GM19455 (cell line): ENCODE results near the gene ZNF133.

Source experiments
- ATAC-seq: cut with Tn5 transposase; IDR thresholded peaks from one replicate; pipeline ENCODE4 v1.9.1; 2021; ENCODE audit not compliant: unreplicated experiment

ZNF133 gene

DNA sequence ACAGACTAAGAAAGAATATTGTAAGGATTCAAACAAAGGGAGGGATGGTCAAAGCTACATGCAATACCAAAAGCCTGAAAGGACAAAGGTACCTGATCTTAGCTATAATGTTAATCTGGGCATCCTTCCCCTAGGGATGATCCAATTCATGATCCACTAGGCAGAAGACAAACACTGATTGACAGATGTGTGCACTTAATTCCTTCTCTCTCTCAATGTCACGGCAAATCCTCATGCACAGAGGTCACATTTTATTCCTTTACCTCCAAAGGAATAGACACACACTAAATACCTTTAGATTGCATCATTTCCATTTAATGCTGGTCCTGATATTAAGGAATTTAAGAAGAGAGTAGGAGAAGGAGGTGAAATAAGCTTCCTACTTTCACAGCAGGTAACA, 73.4 kb downstream of the ZNF133 start:
- no peak for ATAC-seq

DNA sequence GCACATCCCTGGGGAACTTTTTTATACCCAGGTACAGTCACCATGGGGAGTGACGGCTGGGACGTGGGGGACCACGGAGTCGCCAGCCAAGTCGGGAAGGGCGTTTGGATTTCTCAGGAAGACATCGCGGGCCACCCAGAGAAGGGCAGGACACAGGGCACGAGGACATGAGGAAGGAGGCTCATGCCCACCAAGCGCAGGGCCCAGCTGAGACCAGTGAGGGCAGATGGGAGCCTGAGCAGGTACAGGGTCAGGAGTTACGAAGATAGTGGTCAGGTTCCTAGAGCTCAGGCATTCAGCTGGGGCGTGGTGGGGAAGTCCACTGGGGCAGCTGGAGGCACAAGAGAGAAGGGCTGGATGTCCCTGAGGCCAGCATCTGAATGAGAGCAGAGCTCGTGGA, 74.6 kb downstream of the ZNF133 start:
- no peak for ATAC-seq

DNA sequence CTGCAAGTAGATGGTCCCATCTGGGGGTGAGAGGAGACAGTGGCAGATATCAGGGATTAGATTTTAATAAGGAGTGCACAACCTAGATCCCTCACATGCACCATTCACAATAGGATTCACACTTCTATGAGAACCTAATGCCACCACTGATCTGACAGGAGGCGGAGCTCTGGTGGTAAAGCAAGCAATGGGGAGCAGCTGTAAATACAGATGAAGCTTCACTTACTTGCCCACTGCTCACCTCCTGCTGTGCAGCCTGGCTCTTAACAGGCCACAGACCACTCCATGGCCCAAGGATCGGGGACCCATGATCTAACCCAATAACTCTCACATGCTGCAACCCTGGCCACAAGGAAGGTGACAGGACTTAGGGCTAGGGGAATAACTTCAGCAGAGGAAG, 75.4 kb downstream of the ZNF133 start:
- ATAC-seq: no peak

DNA sequence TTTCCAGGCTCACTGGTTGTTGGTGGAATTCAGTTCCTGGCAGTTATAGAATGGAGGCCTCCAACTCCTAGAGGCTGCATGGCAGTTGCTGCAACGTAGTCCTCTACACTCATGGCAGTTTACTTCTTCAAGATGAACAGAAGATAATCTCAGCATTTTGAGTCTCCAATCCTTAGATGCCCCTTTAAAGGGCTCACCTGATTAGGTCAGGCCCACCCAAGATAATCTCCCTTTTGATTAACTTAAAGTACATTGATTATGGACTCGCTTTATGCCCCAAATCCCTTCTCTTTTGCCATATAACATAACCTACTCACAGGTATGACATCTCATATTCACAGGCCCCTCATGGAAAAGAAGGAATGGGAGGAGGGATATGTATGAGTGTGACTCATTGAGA, 76.4 kb downstream of the ZNF133 start:
- ATAC-seq: no peak
